HG02763 (cell line): Measurements from ENCODE around the gene OPRD1.
"Not testable (repeated sequence)": the region's sequence is repeated elsewhere in the genome, so short reads cannot be mapped to it uniquely, and the experiment has no call there.

Experiments used
- ATAC-seq: cut with Tn5 transposase; IDR thresholded peaks from one replicate; pipeline ENCODE4 v1.9.1; 2021; ENCODE audit warnings: mild to moderate bottlenecking, moderate library complexity; ENCODE audit not compliant: unreplicated experiment

The OPRD1 gene

GRCh38 chr1:28840928-28841544, 29.1 kb downstream of the OPRD1 start:
- no peak for ATAC-seq

- ATAC-seq = no peak
Measured at GRCh38 chr1:28845786-28846543, 34.0 kb downstream of the OPRD1 start.

- ATAC-seq = not testable (repeated sequence)
Measured at GRCh38 chr1:28847207-28847606, 35.2 kb downstream of the OPRD1 start.

GRCh38 chr1:28848416-28848815, 36.4 kb downstream of the OPRD1 start:
- no peak for ATAC-seq

- ATAC-seq = no peak
Measured at GRCh38 chr1:28853093-28853742, 41.2 kb downstream of the OPRD1 start.

- not testable (repeated sequence) for ATAC-seq
Measured at GRCh38 chr1:28854406-28854805, 42.4 kb downstream of the OPRD1 start.

GRCh38 chr1:28855046-28855445, 43.1 kb downstream of the OPRD1 start:
- no peak for ATAC-seq

- no peak for ATAC-seq
Measured at GRCh38 chr1:28855469-28855951, 43.5 kb downstream of the OPRD1 start.

- no peak for ATAC-seq
Measured at GRCh38 chr1:28855969-28856368, 44.0 kb downstream of the OPRD1 start.

- no peak for ATAC-seq
Measured at GRCh38 chr1:28860332-28861073, 48.5 kb downstream of the OPRD1 start.

- no peak for ATAC-seq
Measured at GRCh38 chr1:28862571-28863403, 50.8 kb downstream of the OPRD1 start.

- no peak for ATAC-seq
Measured at GRCh38 chr1:28864695-28865094, 52.7 kb downstream of the OPRD1 start.

- no peak for ATAC-seq
Measured at GRCh38 chr1:28865997-28866650, 54.2 kb downstream of the OPRD1 start.

- no peak for ATAC-seq
Measured at GRCh38 chr1:28867850-28868249, 55.9 kb downstream of the OPRD1 start.

- no peak for ATAC-seq
Measured at GRCh38 chr1:28869952-28870351, 58.0 kb downstream of the OPRD1 start.

GRCh38 chr1:28871631-28872401, 59.8 kb downstream of the OPRD1 start:
- no peak for ATAC-seq

- not testable (repeated sequence) for ATAC-seq
Measured at GRCh38 chr1:28875134-28875533, 63.2 kb downstream of the OPRD1 start.

GRCh38 chr1:28877132-28877781, 65.3 kb downstream of the OPRD1 start:
- ATAC-seq = no peak

GRCh38 chr1:28878796-28879195, 66.8 kb downstream of the OPRD1 start:
- ATAC-seq = no peak
